HG03045 (cell line): Measurements from ENCODE around the gene UPK3BL1.
"Not testable (repeated sequence)": the region's sequence is repeated elsewhere in the genome, so short reads cannot be mapped to it uniquely, and the experiment has no call there.

ENCODE experiments used
- ATAC-seq: cut with Tn5 transposase; IDR thresholded peaks from one replicate; pipeline ENCODE4 v1.9.1; 2021; ENCODE audit warnings: mild to moderate bottlenecking, moderate library complexity; ENCODE audit not compliant: unreplicated experiment

The UPK3BL1 gene

GRCh38 chr7:102589857-102590256, 52.7 kb downstream of the UPK3BL1 start:
- ATAC-seq: not testable (repeated sequence)
